IMR-90 (cell line): ENCODE measurements around the gene CRTAP. TPM values are rescaled to one million over a fixed set of nuclear protein-coding genes. Genes with fewer than 3 reads are reported as not detected.

Source experiments
- ATAC-seq: fragments of 200-7000 bp; cut with Tn5 transposase; 2 replicates; pipeline ENCODE4 v1.9.1; 2020; ENCODE audit warnings: low read depth, mild to moderate bottlenecking, moderate library complexity
- BruUV-seq: library from RNA; stranded (reverse); fragments of 400-500 nt; replicated peaks from 2 replicates; lab custom pipeline; 2021; lab: Mats Ljungman, UMichigan
- CTCF ChIA-PET: fragments of 300-600 bp; formaldehyde crosslinking; extraction: SDS; loops from one replicate; lab custom pipeline; 2021; ENCODE audit warnings: antibody characterized with exemption; lab: Yijun Ruan, JAX
- POLR2A ChIA-PET: fragments of 300-600 bp; sonication (Branson Sonifier 250); formaldehyde crosslinking; loops from one replicate; lab custom pipeline; 2022; ENCODE audit warnings: antibody characterized with exemption; ENCODE audit not compliant: unreplicated experiment; lab: Charles Lee
- DNase-seq: peaks from one replicate; pipeline ENCODE4 v3.0.0; 2013
- H2AFZ ChIP-seq: replicated peaks from 2 replicates; pipeline ENCODE3; 2013; ENCODE audit warnings: low read length, mild to moderate bottlenecking; ENCODE audit not compliant: poor library complexity
- H2AK5ac ChIP-seq: 2 replicates; pipeline ENCODE4 v1.6.1; 2013; ENCODE audit warnings: low read depth, low read length, inconsistent platforms
- H2AK9ac ChIP-seq: replicated peaks from 2 replicates; pipeline ENCODE3; 2013; ENCODE audit warnings: mild to moderate bottlenecking, low read depth, low read length, moderate library complexity; ENCODE audit not compliant: poor library complexity
- H2BK120ac ChIP-seq: 2 replicates; pipeline ENCODE4 v1.6.1; 2013; ENCODE audit warnings: low read depth, low read length, inconsistent platforms
- H2BK15ac ChIP-seq: 3 replicates; pipeline ENCODE4 v1.6.1; 2013; ENCODE audit warnings: low read depth, low read length, inconsistent platforms
- H2BK20ac ChIP-seq: 2 replicates; pipeline ENCODE4 v1.6.1; 2013; ENCODE audit warnings: low read depth, mild to moderate bottlenecking, inconsistent platforms, low read length, moderate library complexity
- H2BK5ac ChIP-seq: 2 replicates; pipeline ENCODE4 v1.6.1; 2013; ENCODE audit warnings: mild to moderate bottlenecking, low read depth, low read length, inconsistent platforms; ENCODE audit not compliant: poor library complexity, severe bottlenecking
- H3K14ac ChIP-seq: replicated peaks from 2 replicates; pipeline ENCODE4 v1.6.1; 2013; ENCODE audit warnings: low read depth, low read length, inconsistent platforms
- H3K18ac ChIP-seq: 2 replicates; pipeline ENCODE4 v1.6.1; 2013; ENCODE audit warnings: low read depth, low read length, control low read depth
- H3K23ac ChIP-seq: 2 replicates; pipeline ENCODE4 v1.6.1; 2013; ENCODE audit warnings: low read depth, low read length, inconsistent platforms
- H3K27ac ChIP-seq: 2 replicates; pipeline ENCODE4 v1.5.1; 2013; ENCODE audit warnings: mild to moderate bottlenecking, control low read depth, low read length; ENCODE audit not compliant: insufficient read depth
- H3K27me3 ChIP-seq: 2 replicates; pipeline ENCODE4 v1.6.1; 2013; ENCODE audit warnings: low read length; ENCODE audit not compliant: control insufficient read depth, insufficient read depth
- H3K36me3 ChIP-seq: 2 replicates; pipeline ENCODE4 v1.6.1; 2013; ENCODE audit warnings: low read length, mixed read lengths; ENCODE audit not compliant: control insufficient read depth, insufficient read depth
- H3K4ac ChIP-seq: 2 replicates; pipeline ENCODE4 v1.6.1; 2013; ENCODE audit warnings: low read depth, low read length, inconsistent platforms
- H3K4me1 ChIP-seq: 2 replicates; pipeline ENCODE4 v1.6.1; 2013; ENCODE audit warnings: low read length, mixed read lengths; ENCODE audit not compliant: control insufficient read depth, insufficient read depth
- H3K4me2 ChIP-seq: 2 replicates; pipeline ENCODE4 v1.6.1; 2013; ENCODE audit warnings: low read depth, mild to moderate bottlenecking, control low read depth, low read length, moderate library complexity
- H3K4me3 ChIP-seq: 2 replicates; pipeline ENCODE4 v1.5.1; 2013; ENCODE audit warnings: low read depth, mild to moderate bottlenecking, control low read depth, low read length, moderate library complexity; ENCODE audit not compliant: insufficient read depth
- H3K56ac ChIP-seq: 2 replicates; pipeline ENCODE4 v1.6.1; 2013; ENCODE audit warnings: low read length, inconsistent platforms; ENCODE audit not compliant: insufficient read depth; ENCODE audit errors: extremely low read depth
- H3K79me1 ChIP-seq, 2 experiments: 2 replicates each; pipeline ENCODE4 v1.6.1; 2013; ENCODE audit warnings: low read length in 2 of 2, inconsistent platforms in 1 of 2, low read depth in 1 of 2
- H3K9ac ChIP-seq: 2 replicates; pipeline ENCODE4 v1.6.1; 2013; ENCODE audit warnings: low read depth, low read length, control low read depth
- H3K9me1 ChIP-seq: 2 replicates; pipeline ENCODE4 v1.6.1; 2013; ENCODE audit warnings: low read length, inconsistent platforms; ENCODE audit not compliant: insufficient read depth
- H3K9me3 ChIP-seq: 2 replicates; pipeline ENCODE4 v1.6.1; 2013; ENCODE audit warnings: low read length; ENCODE audit not compliant: control insufficient read depth, insufficient read depth
- H4K20me1 ChIP-seq: 2 replicates; pipeline ENCODE4 v1.6.1; 2013; ENCODE audit warnings: low read length, inconsistent platforms; ENCODE audit not compliant: insufficient read depth
- H4K5ac ChIP-seq: 2 replicates; pipeline ENCODE4 v1.6.1; 2013; ENCODE audit warnings: mild to moderate bottlenecking, low read depth, low read length, control low read depth
- H4K8ac ChIP-seq, 2 experiments: 2 replicates each; pipeline ENCODE4 v1.6.1; 2013; ENCODE audit warnings: low read depth in 2 of 2, low read length in 2 of 2, control low read depth in 1 of 2, inconsistent platforms in 1 of 2
- H4K91ac ChIP-seq: 2 replicates; pipeline ENCODE4 v1.6.1; 2013; ENCODE audit warnings: low read depth, low read length, inconsistent platforms; ENCODE audit not compliant: insufficient read depth
- FOS ChIP-seq: fragments of 150-350 bp; IDR thresholded peaks from 2 replicates; pipeline ENCODE4 v1.6.1; 2016; ENCODE audit warnings: low read depth, low read length
- MAFK ChIP-seq: IDR thresholded peaks from 2 replicates; pipeline ENCODE4 v1.6.1; 2012; ENCODE audit warnings: low read depth, low read length, improper control_type of control experiment
- MXI1 ChIP-seq: IDR thresholded peaks from 2 replicates; pipeline ENCODE4 v1.6.1; 2012; ENCODE audit warnings: low read depth, mild to moderate bottlenecking, low read length, moderate library complexity, borderline replicate concordance
- RCOR1 ChIP-seq: IDR thresholded peaks from 2 replicates; pipeline ENCODE4 v1.6.1; 2012; ENCODE audit warnings: mild to moderate bottlenecking, low read length, improper control_type of control experiment; ENCODE audit not compliant: insufficient replicate concordance
- SMC3 ChIP-seq: fragments of 150-350 bp; IDR thresholded peaks from 2 replicates; pipeline ENCODE4 v1.6.1; 2016; ENCODE audit warnings: low read depth, mild to moderate bottlenecking, antibody characterized with exemption, low read length, moderate library complexity
- USF2 ChIP-seq: fragments of 150-350 bp; IDR thresholded peaks from 2 replicates; pipeline ENCODE4 v1.6.1; 2017; ENCODE audit warnings: mild to moderate bottlenecking, antibody characterized with exemption, low read length, low read depth
- WGBS, 2 experiments: methylation state at CpG; one replicate each; pipeline versions ENCODE4 v1.1.5 to v1.1.7; 2013; ENCODE audit warnings: missing lambda C conversion rate in 2 of 2; ENCODE audit not compliant: insufficient read length in 1 of 2; ENCODE audit errors: extremely low coverage in 2 of 2; 5-methylcytosine and 5-hydroxymethylcytosine counted together
- dilution Hi-C: fragments of 300-500 bp; cut with HindIII; formaldehyde crosslinking; loops from one replicate; pipeline ENCODE4 v1.14.3; 2018; ENCODE audit warnings: low sequenced_read_pairs; ENCODE audit not compliant: unreplicated experiment
- in situ Hi-C: fragments of 300-500 bp; cut with MboI; formaldehyde crosslinking; loops from 3 replicates; pipeline ENCODE4 v1.14.3; 2019; ENCODE audit warnings: low sequenced_read_pairs, inconsistent platforms, mixed read lengths
- intact Hi-C: fragments of 100-400 bp; cut with micrococcal nuclease; formaldehyde crosslinking; loops from 2 replicates; pipeline ENCODE4 v1.10.0; 2022
- polyA plus RNA-seq, 3 experiments: library from polyadenylated mRNA; depleted of rRNA; stranded (reverse); fragments of >200 nt; gene quantifications; 2 replicates each; pipeline ENCODE4 v1.2.3, GENCODE V29; 2012; ENCODE audit warnings: low replicate concordance in 1 of 3
- total RNA-seq: library from RNA; depleted of rRNA; stranded (reverse); fragments of >200 nt; gene quantifications from 2 replicates; pipeline ENCODE4 v1.2.3, GENCODE V29; 2012
- TF ChIP-seq, protein P1 (sequence below): conservative IDR thresholded peaks from 2 replicates; pipeline ENCODE4 v1.5.1; 2012; ENCODE audit warnings: mild to moderate bottlenecking, low read depth, low read length, improper control_type of control experiment

The CRTAP gene
- total and polyA plus RNA-seq, 2 of the 4 experiments (the other 2 are of a cell fraction), result 108 to 205 TPM

DNA sequence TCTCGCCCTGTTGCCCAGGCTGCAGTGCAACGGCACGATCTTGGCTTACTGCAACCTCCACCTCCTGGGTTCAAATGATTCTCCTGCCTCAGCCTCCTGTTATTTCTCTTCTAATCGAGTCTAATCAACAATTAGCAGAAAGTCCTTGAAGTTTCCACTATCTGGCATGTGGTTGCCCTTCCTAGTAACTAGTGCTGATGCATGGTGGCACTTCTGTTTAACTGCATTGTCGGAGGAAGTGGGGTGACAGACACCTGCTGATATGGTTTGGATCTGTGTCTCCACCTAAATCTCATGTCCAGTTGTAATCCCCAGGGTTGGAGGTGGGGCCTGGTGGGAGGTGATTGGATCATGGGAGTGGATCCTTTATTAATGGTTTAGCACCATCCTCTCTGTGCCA lies 9.2 kb downstream of the CRTAP start:
- Histone ChIP-seq H2AK9ac (no peak overlapping the region), H3K23ac (no peak overlapping the region), H3K9ac (no peak overlapping the region), H3K9me1 (peaks cover 7% of the 10 kb centered on the region), H3K56ac (no peak overlapping the region), H3K4ac (no peak overlapping the region), H3K79me1 (peaks cover 18 to 41% of the 10 kb centered on the region in 2 experiments; a peak in 3 of 4 replicates), H3K36me3 (peaks cover 23% of the 10 kb centered on the region), H2BK20ac (no peak overlapping the region), H3K9me3 (no peaks in the 10 kb centered on the region), H3K4me3 (no peak overlapping the region), H4K20me1 (no peaks in the 10 kb centered on the region), H3K27ac (no peak overlapping the region), H2AFZ (no peak overlapping the region), H3K27me3 (no peaks in the 10 kb centered on the region), H2BK15ac (no peak overlapping the region), H3K14ac (no peak overlapping the region), H3K4me2 (no peak overlapping the region), H4K8ac (no peak overlapping the region), H4K91ac (no peak overlapping the region), H2BK5ac (no peak overlapping the region), H3K4me1 (no peaks in the 10 kb centered on the region), H3K18ac (no peak overlapping the region), H2BK120ac (no peak overlapping the region), H2AK5ac (no peak overlapping the region), H4K5ac (no peak overlapping the region)
- BruUV-seq, result no TSS peak
- no CpG with 5 or more reads among the region's 5 CpGs for WGBS, 2 experiments
- POLR2A ChIA-PET, result no interaction called here
- DNase-seq (no peak), ATAC-seq (no peak)
- intact Hi-C loops, result no loop called here
- in situ Hi-C loops, result no loop called here
- CTCF ChIA-PET, result interaction anchor here (0.6 to 0.7 kb wide), 2 partner anchors 242 to 578 kb away, joined by 3 read pairs; no protein-coding TSS in a partner anchor
- dilution Hi-C loops, result no loop called here
- no peak for TF ChIP-seq USF2
- TF ChIP-seq FOS, result no peak
- no peak for TF ChIP-seq SMC3
- TF ChIP-seq, protein P1, sequence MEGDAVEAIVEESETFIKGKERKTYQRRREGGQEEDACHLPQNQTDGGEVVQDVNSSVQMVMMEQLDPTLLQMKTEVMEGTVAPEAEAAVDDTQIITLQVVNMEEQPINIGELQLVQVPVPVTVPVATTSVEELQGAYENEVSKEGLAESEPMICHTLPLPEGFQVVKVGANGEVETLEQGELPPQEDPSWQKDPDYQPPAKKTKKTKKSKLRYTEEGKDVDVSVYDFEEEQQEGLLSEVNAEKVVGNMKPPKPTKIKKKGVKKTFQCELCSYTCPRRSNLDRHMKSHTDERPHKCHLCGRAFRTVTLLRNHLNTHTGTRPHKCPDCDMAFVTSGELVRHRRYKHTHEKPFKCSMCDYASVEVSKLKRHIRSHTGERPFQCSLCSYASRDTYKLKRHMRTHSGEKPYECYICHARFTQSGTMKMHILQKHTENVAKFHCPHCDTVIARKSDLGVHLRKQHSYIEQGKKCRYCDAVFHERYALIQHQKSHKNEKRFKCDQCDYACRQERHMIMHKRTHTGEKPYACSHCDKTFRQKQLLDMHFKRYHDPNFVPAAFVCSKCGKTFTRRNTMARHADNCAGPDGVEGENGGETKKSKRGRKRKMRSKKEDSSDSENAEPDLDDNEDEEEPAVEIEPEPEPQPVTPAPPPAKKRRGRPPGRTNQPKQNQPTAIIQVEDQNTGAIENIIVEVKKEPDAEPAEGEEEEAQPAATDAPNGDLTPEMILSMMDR, result no peak
- TF ChIP-seq MAFK, result no peak
- no peak for TF ChIP-seq MXI1
- TF ChIP-seq RCOR1, result no peak
